OCI-M2 (cell line): ENCODE results near the gene CECR2.

Experiments used
- DNase-seq: peaks from one replicate; lab custom pipeline; 2025; ENCODE audit not compliant: unreplicated experiment; lab: John Stamatoyannopoulos, UW

Gene CECR2

DNA sequence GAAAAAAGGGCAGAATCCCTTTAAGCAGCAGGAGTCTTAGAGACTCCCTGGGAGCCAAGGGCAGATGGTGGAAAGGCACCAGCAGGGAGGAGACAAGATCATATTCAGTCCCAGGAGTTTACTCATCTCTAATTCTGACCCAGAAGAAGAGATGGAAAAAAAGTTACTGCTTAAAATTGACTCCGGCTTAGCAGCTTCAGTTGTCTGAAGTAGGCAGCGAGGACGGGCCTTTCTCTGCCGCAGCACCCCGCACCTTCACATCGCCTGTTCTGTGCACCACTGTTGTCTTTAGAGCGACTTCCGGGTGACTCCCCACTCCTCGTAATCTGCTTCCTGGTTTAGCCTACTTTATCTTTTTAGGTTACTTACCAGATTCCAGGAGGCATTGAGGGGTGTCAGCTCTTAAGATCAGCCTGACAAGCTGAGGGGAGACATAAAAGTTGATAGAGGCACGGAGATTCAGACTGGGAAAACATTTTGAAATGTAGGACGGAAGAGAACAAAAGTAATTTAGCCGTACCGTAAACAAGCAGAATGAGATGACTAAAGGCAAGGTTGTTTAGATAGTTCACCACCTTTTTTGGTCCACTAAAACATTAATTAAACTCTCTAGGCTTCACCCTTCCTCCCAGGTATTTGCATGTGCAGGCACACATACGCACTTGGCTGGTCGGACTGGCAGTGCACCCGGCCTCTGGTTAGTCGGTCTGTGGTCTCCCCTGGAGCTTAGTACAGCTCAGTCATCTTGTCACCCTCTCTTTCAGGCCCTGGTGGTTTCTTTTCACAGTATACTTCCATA lies 74.3 kb downstream of the CECR2 start:
- no peak for DNase-seq

DNA sequence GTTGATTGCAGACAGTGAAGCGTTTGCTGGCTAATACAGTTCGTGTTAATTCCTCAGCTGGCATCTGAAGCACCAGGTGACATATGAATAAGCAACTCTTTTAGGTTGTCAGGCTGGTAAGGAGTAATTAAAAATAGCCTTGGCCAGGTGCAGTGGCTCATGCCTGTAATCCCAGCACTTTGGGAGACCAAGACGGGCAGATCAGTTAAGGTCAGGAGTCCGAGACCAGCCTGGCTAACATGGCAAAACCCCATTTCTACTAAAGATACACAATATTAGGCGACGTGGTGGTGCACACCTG lies 74.9 kb downstream of the CECR2 start:
- no peak for DNase-seq

DNA sequence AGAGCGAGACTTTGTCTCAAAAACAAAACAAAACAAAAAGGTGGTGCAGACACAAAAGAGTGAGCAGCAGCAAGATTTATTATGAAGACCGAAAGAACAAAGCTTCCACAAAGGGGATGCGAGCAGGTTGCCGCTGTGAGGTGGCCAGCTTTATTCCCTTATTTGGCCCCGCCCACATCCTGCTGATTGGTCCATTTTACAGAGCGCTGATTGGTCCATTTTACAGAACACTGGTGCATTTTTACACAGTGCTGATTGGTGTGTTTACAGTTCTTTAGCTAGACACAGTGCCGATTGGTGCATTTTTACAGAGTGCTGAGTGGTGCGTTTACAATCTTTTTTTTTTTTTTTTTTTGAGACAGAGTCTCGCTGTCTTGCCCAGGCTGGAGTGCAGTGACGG lies 77.4 kb downstream of the CECR2 start:
- DNase-seq: no peak

DNA sequence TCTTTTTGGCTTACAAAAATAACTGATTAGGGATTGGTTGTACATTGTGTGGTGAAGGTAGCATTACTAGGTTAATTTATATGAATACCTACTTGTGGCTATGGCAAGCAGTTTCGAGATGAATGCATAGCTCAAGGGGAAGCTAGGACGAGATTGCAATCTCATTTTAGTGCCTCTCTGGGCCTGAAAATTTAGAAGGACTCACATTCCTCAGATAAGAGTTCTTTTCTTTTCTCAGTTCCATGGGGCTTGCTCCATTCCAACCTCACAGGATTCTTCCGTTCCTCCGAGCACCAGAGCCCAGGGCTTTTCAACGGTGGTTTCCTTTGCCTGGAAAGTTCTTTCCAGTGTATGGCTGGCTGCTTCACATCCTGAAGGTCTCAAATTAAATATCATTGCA lies 82.1 kb downstream of the CECR2 start:
- DNase-seq: no peak

DNA sequence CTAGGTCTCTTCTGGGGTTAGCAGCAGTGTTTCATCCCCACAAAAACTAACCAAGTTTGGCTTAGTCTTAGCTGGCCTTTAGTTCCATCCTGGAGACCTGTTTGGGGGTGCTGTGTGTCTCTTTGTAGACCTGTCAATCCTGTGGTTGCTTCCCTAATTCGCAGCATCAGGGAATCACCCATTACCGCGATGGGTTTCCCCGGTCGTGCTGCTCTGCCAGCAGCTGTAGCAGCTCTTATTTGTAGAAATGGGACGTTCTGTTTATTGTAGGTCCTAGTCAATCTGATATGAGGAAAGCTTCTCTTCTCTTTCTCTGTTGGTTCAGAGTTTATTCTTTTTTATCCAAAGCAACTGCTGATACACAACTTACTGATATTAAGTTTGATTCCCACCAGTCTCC lies 91.6 kb downstream of the CECR2 start:
- no peak for DNase-seq

DNA sequence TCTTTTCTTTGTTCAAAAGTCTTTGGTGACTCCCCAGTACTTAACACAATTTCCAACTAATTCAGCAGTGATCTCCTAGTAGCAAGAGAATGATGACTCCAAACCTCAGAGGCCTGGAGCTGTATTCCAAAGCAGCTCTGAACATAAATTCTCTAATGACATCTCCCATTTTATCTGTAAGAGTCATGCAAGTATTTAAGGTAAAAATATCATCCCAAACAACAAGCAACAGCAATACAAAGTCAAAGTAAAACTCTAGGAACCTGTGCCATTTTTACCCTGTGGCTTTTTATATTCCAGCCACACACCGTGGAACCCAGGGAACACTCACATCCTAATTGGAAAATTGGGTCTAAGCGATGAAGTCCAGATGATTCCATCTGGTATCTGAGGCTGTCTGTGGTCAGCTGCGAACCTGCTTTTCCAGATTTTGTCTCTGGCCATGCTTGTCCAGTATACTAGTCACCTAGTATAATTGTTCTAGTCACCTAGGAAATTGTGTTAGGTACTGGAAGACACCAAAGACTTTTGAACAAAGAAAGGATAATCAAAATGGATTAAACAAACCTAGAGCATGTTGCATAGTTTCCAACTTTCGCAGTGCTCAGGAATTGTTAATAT lies 101.7 kb downstream of the CECR2 start:
- DNase-seq: no peak

DNA sequence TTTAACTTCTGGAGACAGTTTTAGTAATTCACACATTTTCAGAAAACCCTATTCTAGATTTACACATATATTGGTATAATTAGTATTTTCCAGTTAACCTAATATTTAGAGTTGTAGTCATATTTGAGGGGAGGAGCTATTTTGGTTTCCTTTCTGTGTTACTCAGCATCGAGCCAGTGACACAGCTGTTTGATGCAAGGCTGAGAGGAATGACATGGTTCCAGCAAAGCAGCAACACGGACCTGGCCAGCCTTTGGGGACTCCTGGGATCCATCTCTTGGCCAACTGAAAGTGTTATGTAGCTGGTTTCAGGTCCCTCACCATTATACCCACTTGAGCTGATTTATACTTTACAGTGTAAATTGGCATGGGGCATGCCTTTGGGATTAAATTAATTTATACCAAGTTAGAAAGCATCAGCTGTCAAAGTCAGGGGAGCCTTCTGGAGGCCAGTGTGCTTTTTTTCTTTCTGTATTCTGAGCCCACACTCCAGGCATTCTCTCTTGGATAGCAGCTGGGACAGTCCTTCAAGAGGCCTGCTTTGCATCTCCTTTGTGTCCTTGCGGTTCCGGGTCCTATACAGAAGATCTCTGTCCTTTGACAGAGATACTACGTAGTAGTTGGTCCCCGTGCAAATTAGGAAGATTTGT lies 102.8 kb downstream of the CECR2 start:
- DNase-seq: no peak

DNA sequence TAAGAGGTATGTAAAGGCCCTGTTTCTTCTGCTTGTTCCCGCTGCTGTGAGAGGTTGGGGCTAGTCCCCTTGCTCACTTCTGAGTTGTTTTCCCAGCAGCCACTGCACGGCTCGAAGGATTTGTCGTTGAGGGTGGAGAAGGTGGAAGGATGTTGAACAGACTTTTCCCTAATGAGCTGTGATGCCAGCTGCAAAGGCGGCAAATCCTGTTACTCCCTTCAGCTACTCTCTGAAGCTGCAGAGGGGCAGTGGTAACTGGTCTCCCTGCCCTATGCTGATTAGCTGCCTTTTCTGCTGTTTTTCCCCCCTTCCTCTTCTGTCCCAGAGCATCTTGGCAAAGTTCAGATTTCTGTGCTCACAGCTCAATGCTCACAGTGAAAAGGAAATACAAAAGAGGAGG lies 103.7 kb downstream of the CECR2 start:
- no peak for DNase-seq

DNA sequence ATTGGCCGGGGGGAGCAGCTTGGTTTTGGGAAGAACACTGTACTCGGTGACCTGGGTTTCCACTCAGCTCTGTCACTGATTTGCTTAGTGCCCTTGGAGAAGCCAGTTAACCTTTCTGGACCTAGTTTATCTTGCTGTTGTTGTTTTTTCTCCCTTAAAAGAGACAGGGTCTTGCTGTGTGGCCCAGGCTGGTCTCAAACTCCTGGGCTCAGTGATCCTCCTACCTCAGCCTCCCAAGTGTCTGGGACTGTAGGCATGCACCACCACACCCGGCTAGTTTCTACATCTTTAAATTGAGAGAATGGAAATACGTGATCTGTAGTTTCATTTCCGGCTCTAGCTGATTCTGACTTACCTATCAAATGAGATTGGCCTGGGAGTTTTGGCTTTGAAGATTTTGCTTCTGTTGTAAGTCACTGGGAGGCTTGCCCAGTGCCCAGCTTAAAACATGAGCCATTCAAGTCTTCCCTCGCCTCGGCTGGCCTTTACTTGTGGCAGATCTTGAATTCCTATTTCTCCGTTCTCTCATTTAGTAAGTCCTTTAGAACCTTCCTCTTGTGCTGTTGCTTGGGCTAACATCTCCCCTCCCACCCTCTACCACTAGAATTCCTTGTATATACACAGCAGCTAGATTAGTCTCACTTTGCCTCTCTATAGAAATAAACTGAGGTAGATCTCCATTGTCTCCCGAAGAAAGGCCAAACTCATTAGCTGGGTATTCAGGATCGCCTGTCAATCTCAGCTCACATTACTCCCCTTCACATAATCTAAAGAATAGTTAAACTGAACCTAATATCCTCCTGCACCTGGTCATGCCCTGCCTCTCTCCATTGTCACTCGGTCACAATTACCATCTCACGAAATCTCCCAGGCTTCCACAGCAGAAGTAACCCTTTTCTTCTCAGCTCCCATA lies 106.3 kb downstream of the CECR2 start:
- DNase-seq: no peak

DNA sequence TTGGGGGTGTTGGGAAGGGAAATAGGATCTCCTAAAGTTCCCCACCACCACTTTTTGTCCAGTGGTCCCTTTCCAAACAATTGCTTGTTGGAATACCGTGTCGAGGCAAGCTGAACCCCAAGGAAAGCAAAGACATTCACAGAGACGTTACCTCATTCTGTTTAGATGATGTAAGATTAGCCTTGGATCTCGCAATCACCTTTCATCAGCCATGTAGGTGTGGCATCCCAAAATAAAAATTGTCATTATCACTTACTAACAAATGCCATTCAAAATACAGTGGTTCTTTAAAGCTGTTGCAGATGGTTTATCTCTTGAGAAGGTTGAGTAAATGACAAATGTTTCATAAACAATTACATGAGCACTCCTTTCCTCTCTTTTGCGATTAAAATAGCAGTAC lies 107.6 kb downstream of the CECR2 start:
- no peak for DNase-seq

DNA sequence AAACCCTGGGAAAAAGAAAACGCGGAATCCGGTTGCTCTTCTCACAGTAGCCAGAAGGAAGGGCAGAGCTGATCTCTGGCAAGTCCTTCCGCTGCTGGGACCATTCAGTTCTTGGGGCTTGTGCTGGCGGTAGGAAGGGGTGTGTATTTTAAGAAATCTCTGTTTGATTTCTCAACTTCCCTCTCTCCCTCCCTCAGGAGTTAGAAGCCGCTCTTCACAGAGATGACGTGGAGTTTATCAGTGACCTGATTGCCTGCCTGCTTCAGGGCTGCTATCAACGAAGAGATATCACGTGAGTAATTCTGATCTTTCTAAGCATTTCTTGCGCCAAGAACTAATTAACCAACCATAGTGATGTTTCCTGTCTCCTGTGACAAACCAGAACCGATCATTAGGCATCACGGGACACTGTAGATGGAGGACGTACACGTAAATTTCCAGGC lies 108.2 kb downstream of the CECR2 start:
- no peak for DNase-seq

DNA sequence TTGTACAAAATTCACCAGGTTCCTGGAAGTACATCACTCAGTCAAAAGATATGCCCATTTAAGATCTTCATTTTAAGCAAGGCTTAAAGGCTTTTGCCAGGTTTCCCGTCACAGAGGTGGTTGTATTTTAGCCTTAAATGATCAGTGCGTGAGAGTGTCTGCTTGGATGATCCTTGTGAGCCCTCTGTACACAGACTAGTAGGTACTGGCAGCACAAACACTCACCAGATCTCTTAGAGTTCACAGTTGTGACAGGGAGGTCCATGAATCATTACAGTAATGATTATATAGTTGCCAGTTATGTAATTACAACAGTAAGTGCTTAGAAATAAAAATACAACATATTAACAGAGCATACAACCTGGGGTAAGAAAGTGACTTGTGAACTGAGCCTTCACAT lies 109.9 kb downstream of the CECR2 start:
- no peak for DNase-seq

DNA sequence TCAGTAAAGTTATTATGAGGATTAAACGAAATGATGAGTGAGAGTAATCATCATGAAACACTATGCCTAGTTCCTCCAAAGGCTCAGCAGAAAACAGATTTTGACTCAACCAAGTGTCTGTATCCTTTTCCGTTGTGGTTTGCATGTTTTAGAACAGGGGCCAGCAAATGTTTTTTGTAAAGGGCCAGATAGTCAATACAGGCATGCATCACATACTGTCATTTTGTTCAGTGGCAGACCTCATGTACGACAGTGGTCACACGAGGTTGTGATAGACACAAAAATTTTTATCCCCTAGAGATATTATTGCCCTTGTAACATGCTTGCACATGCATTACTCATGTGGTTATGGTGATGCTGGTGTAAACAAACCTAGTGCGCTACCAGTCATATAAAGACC lies 112.2 kb downstream of the CECR2 start:
- DNase-seq: no peak

DNA sequence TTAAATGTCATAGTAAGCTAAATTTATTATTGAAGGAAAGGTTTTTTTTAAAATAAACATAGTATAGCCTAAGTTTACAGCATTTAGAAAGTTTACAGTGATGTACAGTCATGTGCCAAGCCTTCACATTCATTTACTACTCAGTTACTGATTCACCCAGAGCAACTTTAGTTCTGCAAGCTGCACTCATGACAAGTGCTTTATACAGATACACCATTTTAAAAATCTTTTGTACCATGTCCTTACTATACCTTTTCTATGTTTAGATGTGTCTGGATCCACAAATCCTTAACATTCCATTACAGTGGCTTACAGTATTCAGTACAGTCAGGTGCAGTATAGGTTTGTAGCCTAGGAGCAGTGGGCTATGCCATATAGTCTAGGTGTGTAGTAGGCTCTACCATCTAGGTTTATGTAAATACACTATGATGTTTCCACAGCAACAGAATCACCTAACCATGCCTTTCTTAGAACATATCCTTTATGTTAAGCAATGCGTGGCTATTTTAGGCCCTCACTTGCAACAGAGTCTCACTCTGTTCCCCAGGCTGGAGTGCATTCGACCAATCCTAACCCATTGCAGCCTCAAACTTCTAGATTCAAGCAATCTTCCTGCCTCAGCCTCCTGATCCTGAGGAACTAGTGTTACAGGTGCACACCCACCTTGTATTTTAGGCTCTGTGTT lies 114.6 kb downstream of the CECR2 start:
- DNase-seq: no peak

DNA sequence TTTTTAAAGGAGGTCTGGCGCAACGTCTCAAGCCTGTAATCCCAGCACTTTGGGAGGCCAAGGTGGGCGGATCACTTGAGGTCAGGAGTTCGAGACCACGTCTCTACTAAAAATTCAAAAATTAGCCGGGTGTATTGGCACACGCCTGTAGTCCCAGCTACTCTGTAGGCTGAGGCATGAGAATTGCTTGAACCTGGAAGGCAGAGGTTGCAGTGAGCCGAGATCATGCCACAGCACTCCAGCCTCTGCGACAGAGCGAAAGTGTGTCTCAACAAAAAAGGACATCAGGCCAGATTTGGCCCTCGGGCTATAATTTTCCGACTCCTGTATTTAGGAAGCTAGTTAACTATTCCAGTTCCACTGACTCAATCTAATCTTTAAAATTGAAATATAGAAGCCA lies 115.3 kb downstream of the CECR2 start:
- DNase-seq: no peak

DNA sequence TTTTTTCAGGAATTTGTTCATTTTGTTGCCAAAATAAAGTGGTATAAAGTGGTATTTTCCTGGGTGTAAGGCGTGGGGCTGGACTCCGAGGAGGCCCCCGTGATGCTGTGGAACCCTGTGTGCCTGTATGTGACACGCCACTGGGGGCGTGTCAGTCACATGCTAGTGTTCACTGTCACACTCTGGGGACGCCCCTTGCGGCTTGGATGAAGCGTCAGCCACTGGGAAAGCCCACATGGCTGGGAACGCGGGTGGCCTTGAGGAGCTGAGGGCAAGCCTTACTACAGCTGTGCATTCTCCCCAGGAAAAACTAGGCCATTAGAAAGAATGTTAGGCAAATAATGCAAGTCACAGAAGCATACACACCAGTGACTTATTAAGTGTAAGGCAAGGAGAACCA lies 117.1 kb downstream of the CECR2 start:
- no peak for DNase-seq

DNA sequence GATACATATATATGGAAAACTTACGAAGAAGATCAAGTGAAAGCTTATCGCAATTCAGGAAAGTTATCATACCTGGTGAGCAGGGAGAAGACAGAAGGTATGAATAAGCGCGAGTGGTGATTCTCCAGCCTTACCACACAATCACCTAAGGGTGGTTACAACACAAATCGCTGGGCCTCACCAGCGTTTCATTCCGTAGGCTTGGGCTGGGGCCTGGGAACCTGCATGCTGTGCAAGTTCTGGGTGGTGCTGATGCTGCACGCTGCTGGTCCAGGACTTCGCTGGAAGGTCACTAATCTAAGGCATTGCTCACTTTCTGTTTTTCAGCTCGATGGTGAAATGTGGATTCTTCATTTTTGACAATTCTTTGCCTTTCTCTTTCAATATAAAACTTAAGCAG lies 117.5 kb downstream of the CECR2 start:
- DNase-seq: no peak

DNA sequence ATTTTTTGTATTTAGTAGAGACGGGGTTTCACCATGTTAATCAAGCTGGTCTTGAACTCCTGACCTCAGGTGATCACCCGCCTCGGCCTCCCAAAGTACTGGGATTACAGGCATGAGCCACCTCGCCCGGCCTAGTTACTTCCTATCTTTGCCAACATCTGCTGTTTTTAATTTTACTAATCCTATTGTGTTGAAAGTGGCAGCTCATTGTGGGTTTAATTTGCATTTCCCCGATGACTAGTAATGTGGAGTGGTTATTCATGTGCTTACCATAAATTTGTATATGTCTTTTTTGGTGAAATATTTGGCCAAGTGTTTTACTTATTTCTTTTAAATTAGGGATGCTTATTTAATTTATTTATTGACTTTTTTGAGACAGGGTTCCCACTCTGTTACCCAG lies 119.8 kb downstream of the CECR2 start:
- no peak for DNase-seq

DNA sequence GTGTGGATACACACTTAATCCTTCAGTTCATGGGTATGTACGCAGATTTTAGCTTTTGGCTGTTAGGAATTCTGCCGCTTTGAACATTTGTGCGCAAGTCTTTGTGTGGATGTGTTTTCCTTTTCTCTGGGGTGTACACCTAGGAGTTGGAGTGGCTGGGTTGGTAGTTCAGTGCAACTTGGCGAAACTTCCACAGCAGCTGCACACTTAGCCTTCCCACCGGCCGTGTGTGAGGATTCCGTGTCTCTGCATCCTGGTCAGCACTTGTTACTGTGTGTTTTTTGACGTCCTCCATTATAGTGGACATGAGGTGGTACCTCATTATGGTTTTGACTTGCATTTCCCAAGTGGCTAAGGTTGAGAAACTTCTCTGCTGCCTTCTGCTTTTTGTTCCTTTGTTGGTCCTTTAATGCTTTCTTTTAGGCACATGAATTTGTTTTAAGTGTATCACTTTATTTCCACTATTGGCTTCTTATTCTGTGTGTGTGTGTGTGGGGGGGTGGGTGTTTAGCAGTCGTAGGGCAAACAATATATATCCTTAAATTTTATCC lies 121.9 kb downstream of the CECR2 start:
- DNase-seq: no peak

DNA sequence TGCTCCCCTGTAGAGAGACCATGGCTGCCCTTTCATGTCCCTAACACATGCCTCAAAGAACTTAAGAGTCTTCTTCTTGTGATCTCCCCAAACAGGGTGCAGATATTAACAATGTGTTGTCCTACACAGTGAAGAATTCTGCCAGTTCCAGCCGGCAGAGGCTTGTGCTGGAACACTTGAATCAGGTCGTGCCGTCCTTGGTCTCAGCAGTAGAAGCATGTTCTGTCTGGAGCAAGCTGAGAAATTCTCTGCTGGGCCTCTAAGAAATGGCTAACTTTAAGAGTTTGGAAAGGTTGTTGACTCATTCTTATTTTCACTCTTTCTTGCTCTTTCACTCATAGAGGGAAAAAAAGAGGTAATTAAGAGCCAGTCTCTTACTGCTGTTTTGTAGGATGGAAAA lies 123.0 kb downstream of the CECR2 start:
- DNase-seq: no peak
